ENCODE data around the gene GRXCR1.

DNA sequence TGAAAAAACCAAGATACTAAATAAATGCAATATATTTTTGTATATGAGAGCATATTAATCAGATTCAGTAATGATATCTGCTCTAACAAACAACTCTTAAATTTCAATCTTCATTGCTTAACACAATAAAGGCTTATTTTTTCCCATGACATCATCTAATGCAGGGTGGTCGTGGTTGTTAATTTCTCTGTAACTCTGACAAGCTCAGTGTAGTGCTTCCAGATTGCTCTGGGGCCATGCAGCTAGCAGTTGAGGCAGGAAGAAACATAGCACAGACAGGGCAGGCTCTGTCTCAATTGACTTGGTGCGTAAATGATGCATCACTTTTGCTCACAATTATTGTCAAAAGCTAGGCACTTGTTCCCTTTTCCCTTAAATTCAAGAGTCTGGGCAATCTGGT lies 869 bp upstream of the GRXCR1 start:
- TF ChIP-seq, protein P1, sequence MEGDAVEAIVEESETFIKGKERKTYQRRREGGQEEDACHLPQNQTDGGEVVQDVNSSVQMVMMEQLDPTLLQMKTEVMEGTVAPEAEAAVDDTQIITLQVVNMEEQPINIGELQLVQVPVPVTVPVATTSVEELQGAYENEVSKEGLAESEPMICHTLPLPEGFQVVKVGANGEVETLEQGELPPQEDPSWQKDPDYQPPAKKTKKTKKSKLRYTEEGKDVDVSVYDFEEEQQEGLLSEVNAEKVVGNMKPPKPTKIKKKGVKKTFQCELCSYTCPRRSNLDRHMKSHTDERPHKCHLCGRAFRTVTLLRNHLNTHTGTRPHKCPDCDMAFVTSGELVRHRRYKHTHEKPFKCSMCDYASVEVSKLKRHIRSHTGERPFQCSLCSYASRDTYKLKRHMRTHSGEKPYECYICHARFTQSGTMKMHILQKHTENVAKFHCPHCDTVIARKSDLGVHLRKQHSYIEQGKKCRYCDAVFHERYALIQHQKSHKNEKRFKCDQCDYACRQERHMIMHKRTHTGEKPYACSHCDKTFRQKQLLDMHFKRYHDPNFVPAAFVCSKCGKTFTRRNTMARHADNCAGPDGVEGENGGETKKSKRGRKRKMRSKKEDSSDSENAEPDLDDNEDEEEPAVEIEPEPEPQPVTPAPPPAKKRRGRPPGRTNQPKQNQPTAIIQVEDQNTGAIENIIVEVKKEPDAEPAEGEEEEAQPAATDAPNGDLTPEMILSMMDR (IDR thresholded peaks at IDR 0.05; ENCODE audit: low read depth, low read length, missing input control) = no peak
- TF ChIP-seq YY1 (IDR thresholded peaks at IDR 0.05) (no peak), RAD21 (IDR thresholded peaks at IDR 0.05) (no peak), HNF4G (IDR thresholded peaks at IDR 0.05) (no peak), SP1 (IDR thresholded peaks at IDR 0.05) (no peak)
- TF ChIP-seq, protein P2, sequence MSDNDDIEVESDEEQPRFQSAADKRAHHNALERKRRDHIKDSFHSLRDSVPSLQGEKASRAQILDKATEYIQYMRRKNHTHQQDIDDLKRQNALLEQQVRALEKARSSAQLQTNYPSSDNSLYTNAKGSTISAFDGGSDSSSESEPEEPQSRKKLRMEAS (IDR thresholded peaks at IDR 0.05) = no peak

Data from liver (tissue), 3 donors.